ENCODE data around the gene ANKS1B.

- TF ChIP-seq CTCF (IDR thresholded peaks at IDR 0.05) (no peak), POLR2A (IDR thresholded peaks at IDR 0.05) (no peak), EP300 (IDR thresholded peaks at IDR 0.05) (no peak)
These were observed 174.8 kb downstream of the ANKS1B start for GRCh38 chr12:99809909-99810308.
